Measurements from ENCODE around the gene ANTXRL. TPM values are rescaled to one million over a fixed set of nuclear protein-coding genes. Genes with fewer than 3 reads are reported as not detected.

Gene ANTXRL
- polyA plus RNA-seq, 2 of the 4 experiments (the other 2 are of a cell fraction) = 0.13 to 0.26 TPM

GRCh38 chr10:46287846-46288477 lies 1.2 kb downstream of the ANTXRL start:
- POLR2A ChIA-PET = no interaction called here
- Histone ChIP-seq H3K9me3 (no peaks in the 10 kb centered on the region), H3K4me1 (peaks cover 34% of the 10 kb centered on the region), H3K4me3 (no peak overlapping the region), H3K27ac (peak overlapping the region; percentile 36 to 66; a peak in 4 of 6 replicates), H3K4me2 (no peak overlapping the region)
- TF ChIP-seq TFCP2L1 (CRISPR knock-in tag; IDR thresholded peaks at IDR 0.05) = no peak
- TF ChIP-seq CEBPB (IDR thresholded peaks at IDR 0.05) = 0 out of 4 replicates have a peak, but pooled peaks of 1 of the 2 experiments have one; percentile 27
- WGBS (ENCODE audit: missing lambda C conversion rate) = 91% methylated on average over 7 of the region's 7 CpGs
- CTCF ChIA-PET = interaction anchor here (1.0 kb wide), 1 partner anchor 59 kb away, joined by 3 read pairs; no protein-coding TSS in a partner anchor
- DNase-seq (ENCODE audit: low read depth in 1 of 2, low spot score in 1 of 2) (peak in 1 of 2 experiments; percentile 19), FAIRE-seq (no peak), ATAC-seq (no peak)

GRCh38 chr10:46288601-46289206 lies 1.9 kb downstream of the ANTXRL start:
- no peak for FAIRE-seq

GRCh38 chr10:46289209-46289810 lies 2.5 kb downstream of the ANTXRL start:
- FAIRE-seq (no peak), ATAC-seq (no peak), DNase-seq (ENCODE audit: low read depth in 1 of 2, low spot score in 1 of 2) (no peak)
- H3K27ac ChIP-seq = 0 out of 6 replicates have a peak overlapping the region, but pooled peaks of 1 of the 2 experiments have one; percentile 11
- POLR2A ChIA-PET = no interaction called here
- peaks cover 38% of the 10 kb centered on the region for H3K4me1 ChIP-seq
- no peak overlapping the region for H3K4me3 ChIP-seq
- WGBS (ENCODE audit: missing lambda C conversion rate) = 88% methylated on average over 7 of the region's 7 CpGs
- CTCF ChIA-PET = interaction anchor here (1.0 to 1.6 kb wide), 2 partner anchors 27 to 59 kb away, joined by 3 to 4 read pairs; no protein-coding TSS in a partner anchor
- no peak overlapping the region for H3K4me2 ChIP-seq
- TF ChIP-seq RNF2 (IDR thresholded peaks at IDR 0.05; ENCODE audit: borderline replicate concordance, low read depth) (no peak), CEBPB (IDR thresholded peaks at IDR 0.05) (peak; percentile 48 to 63; a peak in 3 of 4 replicates)
- H3K9me3 ChIP-seq = no peaks in the 10 kb centered on the region

More at GRCh38 chr10:46288601-46289206, 1.9 kb downstream of the ANTXRL start:
- ATAC-seq = no peak
- DNase-seq (ENCODE audit: low read depth in 1 of 2, low spot score in 1 of 2) = no peak
- Histone ChIP-seq H3K27ac (peak overlapping the region in 1 of 2 experiments; percentile 66; a peak in 2 of 6 replicates), H3K9me3 (no peaks in the 10 kb centered on the region), H3K4me2 (no peak overlapping the region), H3K4me1 (peaks cover 33% of the 10 kb centered on the region), H3K4me3 (no peak overlapping the region)
- 90% methylated on average over 6 of the region's 6 CpGs for WGBS (ENCODE audit: missing lambda C conversion rate)
- CTCF ChIA-PET = interaction anchor here (1.0 kb wide), 1 partner anchor 27 kb away, joined by 3 read pairs; no protein-coding TSS in a partner anchor
- POLR2A ChIA-PET = no interaction called here
- TF ChIP-seq EHMT2 (IDR thresholded peaks at IDR 0.05; ENCODE audit: low read depth) (no peak), KDM1A (IDR thresholded peaks at IDR 0.05; ENCODE audit: low read depth) (no peak), TFCP2L1 (CRISPR knock-in tag; IDR thresholded peaks at IDR 0.05) (no peak), ATOH8 (CRISPR knock-in tag; IDR thresholded peaks at IDR 0.05; ENCODE audit: low read depth) (no peak), CHD2 (IDR thresholded peaks at IDR 0.05; ENCODE audit: low read length, partially characterized antibody) (no peak), RFX5 (IDR thresholded peaks at IDR 0.05) (no peak), ZNF302 (CRISPR knock-in tag; IDR thresholded peaks at IDR 0.05) (no peak), MYC (IDR thresholded peaks at IDR 0.05; ENCODE audit: borderline replicate concordance, low read length) (no peak), RCOR1 (IDR thresholded peaks at IDR 0.05; ENCODE audit: low read depth, low read length) (no peak), RAD21 (conservative IDR thresholded peaks at IDR 0.05 in 1 of 2, IDR thresholded peaks at IDR 0.05 in 1 of 2) (no peak), CBX2 (IDR thresholded peaks at IDR 0.05; ENCODE audit: borderline replicate concordance, low read depth) (no peak), E2F6 (IDR thresholded peaks at IDR 0.05; ENCODE audit: borderline replicate concordance, low read depth) (no peak), ZC3H11A (IDR thresholded peaks at IDR 0.05) (no peak), RARB (CRISPR knock-in tag; IDR thresholded peaks at IDR 0.05) (no peak)
- TF ChIP-seq, protein P1, sequence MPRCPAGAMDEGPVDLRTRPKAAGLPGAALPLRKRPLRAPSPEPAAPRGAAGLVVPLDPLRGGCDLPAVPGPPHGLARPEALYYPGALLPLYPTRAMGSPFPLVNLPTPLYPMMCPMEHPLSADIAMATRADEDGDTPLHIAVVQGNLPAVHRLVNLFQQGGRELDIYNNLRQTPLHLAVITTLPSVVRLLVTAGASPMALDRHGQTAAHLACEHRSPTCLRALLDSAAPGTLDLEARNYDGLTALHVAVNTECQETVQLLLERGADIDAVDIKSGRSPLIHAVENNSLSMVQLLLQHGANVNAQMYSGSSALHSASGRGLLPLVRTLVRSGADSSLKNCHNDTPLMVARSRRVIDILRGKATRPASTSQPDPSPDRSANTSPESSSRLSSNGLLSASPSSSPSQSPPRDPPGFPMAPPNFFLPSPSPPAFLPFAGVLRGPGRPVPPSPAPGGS (IDR thresholded peaks at IDR 0.05) = no peak
- TF ChIP-seq, protein P2, sequence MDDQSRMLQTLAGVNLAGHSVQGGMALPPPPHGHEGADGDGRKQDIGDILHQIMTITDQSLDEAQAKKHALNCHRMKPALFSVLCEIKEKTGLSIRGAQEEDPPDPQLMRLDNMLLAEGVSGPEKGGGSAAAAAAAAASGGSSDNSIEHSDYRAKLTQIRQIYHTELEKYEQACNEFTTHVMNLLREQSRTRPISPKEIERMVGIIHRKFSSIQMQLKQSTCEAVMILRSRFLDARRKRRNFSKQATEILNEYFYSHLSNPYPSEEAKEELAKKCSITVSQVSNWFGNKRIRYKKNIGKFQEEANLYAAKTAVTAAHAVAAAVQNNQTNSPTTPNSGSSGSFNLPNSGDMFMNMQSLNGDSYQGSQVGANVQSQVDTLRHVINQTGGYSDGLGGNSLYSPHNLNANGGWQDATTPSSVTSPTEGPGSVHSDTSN (IDR thresholded peaks at IDR 0.05) = no peak
